NCI-H187 (cell line): Measurements from ENCODE around the gene KRT80.
A peak's percentile ranks its signal among the peaks of the same experiment; 100 is the strongest.

Experiments used
- DNase-seq, 2 experiments: peaks; one replicate each; lab custom pipeline; 2025; lab: John Stamatoyannopoulos, UW

Gene KRT80

GRCh38 chr12:52152905-52153317, 38.9 kb downstream of the KRT80 start:
- no peak for DNase-seq

GRCh38 chr12:52151837-52152783, 39.7 kb downstream of the KRT80 start:
- DNase-seq = no peak

GRCh38 chr12:52151153-52151836, 40.5 kb downstream of the KRT80 start:
- no peak for DNase-seq

- no peak for DNase-seq
These were observed 42.1 kb downstream of the KRT80 start for GRCh38 chr12:52149651-52150241.

- no peak for DNase-seq
These were observed 42.6 kb downstream of the KRT80 start for GRCh38 chr12:52149182-52149641.

GRCh38 chr12:52148464-52149181, 43.2 kb downstream of the KRT80 start:
- no peak for DNase-seq

GRCh38 chr12:52147964-52148463, 43.8 kb downstream of the KRT80 start:
- no peak for DNase-seq

GRCh38 chr12:52147367-52147963, 44.3 kb downstream of the KRT80 start:
- no peak for DNase-seq

GRCh38 chr12:52146822-52147366, 44.9 kb downstream of the KRT80 start:
- DNase-seq = no peak

- DNase-seq = no peak
These were observed 45.6 kb downstream of the KRT80 start for GRCh38 chr12:52146089-52146821.

GRCh38 chr12:52145228-52146088, 46.4 kb downstream of the KRT80 start:
- DNase-seq = no peak

- no peak for DNase-seq
These were observed 47.1 kb downstream of the KRT80 start for GRCh38 chr12:52144512-52145227.

GRCh38 chr12:52142431-52142830, 49.4 kb downstream of the KRT80 start:
- DNase-seq = no peak

- DNase-seq = no peak
These were observed 49.9 kb downstream of the KRT80 start for GRCh38 chr12:52141875-52142274.

- no peak for DNase-seq
These were observed 50.5 kb downstream of the KRT80 start for GRCh38 chr12:52141306-52141705.

GRCh38 chr12:52139579-52140062, 52.2 kb downstream of the KRT80 start:
- DNase-seq = peak; percentile 32 to 37

GRCh38 chr12:52139147-52139546, 52.7 kb downstream of the KRT80 start:
- no peak for DNase-seq

- DNase-seq = no peak
These were observed 54.1 kb downstream of the KRT80 start for GRCh38 chr12:52137746-52138145.

GRCh38 chr12:52132754-52133161, 59.1 kb downstream of the KRT80 start:
- DNase-seq = no peak
